HEK293 (cell line): ENCODE results near the gene RASA1.

Source experiments
- CTCF ChIA-PET: fragments of 350-600 bp; formaldehyde crosslinking; extraction: SDS; loops from one replicate; lab custom pipeline; 2021; ENCODE audit warnings: antibody characterized with exemption; lab: Yijun Ruan, JAX
- POLR2A ChIA-PET: fragments of 300-600 bp; formaldehyde crosslinking; extraction: SDS; loops from one replicate; lab custom pipeline; 2020; ENCODE audit warnings: antibody characterized with exemption, inconsistent platforms; lab: Yijun Ruan, JAX
- H3K27ac ChIP-seq: fragments of 200-500 bp; sonication (Bioruptor generic); 2 replicates; pipeline ENCODE4 v1.5.1; 2014; ENCODE audit warnings: low read depth, low read length, control low read depth, inconsistent platforms; ENCODE audit errors: extremely low read depth
- H3K36me3 ChIP-seq, 2 experiments: fragments of 200-500 bp in 1 of 2; sonication (Bioruptor generic) in 1 of 2; 1 replicate in 1 of 2; 2 replicates in 1 of 2; pipeline ENCODE4 v1.5.1; 2014 to 2017; ENCODE audit warnings: inconsistent platforms in 2 of 2, low read length in 2 of 2; ENCODE audit not compliant: control insufficient read depth in 2 of 2, insufficient read depth in 1 of 2
- H3K4me1 ChIP-seq: fragments of 200-500 bp; sonication (Bioruptor generic); 2 replicates; pipeline ENCODE4 v1.5.1; 2014; ENCODE audit warnings: mild to moderate bottlenecking, low read length, inconsistent platforms; ENCODE audit not compliant: control insufficient read depth, insufficient read depth
- H3K4me3 ChIP-seq: 2 replicates; pipeline ENCODE4 v1.5.1; 2011; ENCODE audit warnings: low read depth, mild to moderate bottlenecking, control low read depth, low read length, moderate library complexity
- H3K9me3 ChIP-seq: fragments of 200-500 bp; sonication (Bioruptor generic); 2 replicates; pipeline ENCODE4 v1.5.1; 2014; ENCODE audit warnings: low read depth, low read length, inconsistent platforms; ENCODE audit not compliant: control insufficient read depth, insufficient read depth
- EGR2 ChIP-seq: fragments of 450-650 bp; formaldehyde crosslinking; IDR thresholded peaks from 2 replicates; pipeline ENCODE4 v1.5.1; 2016; ENCODE audit warnings: low read depth, missing biosample characterization, missing genetic modification characterization
- INSM2 ChIP-seq: fragments of 450-650 bp; formaldehyde crosslinking; IDR thresholded peaks from 2 replicates; pipeline ENCODE4 v1.5.1; 2016; ENCODE audit warnings: missing biosample characterization, missing genetic modification characterization
- MYNN ChIP-seq: fragments of 450-650 bp; formaldehyde crosslinking; IDR thresholded peaks from 2 replicates; pipeline ENCODE4 v1.5.1; 2016; ENCODE audit warnings: missing biosample characterization, missing genetic modification characterization, borderline replicate concordance
- ZBTB44 ChIP-seq: fragments of 450-650 bp; IDR thresholded peaks from 2 replicates; pipeline ENCODE4 v1.5.1; 2018; ENCODE audit warnings: missing biosample characterization, mild to moderate bottlenecking, missing genetic modification characterization
- ZBTB7A ChIP-seq: fragments of 450-650 bp; formaldehyde crosslinking; IDR thresholded peaks from 2 replicates; pipeline ENCODE4 v1.5.1; 2016; ENCODE audit warnings: low read depth, missing biosample characterization, missing genetic modification characterization
- ZNF311 ChIP-seq: fragments of 450-650 bp; formaldehyde crosslinking; IDR thresholded peaks from 2 replicates; pipeline ENCODE4 v1.5.1; 2017; ENCODE audit warnings: missing biosample characterization, missing genetic modification characterization, borderline replicate concordance
- ZNF335 ChIP-seq: fragments of 450-650 bp; formaldehyde crosslinking; conservative IDR thresholded peaks from 2 replicates; pipeline ENCODE4 v1.5.1; 2016; ENCODE audit warnings: missing biosample characterization, missing genetic modification characterization
- ZNF354C ChIP-seq: fragments of 450-650 bp; formaldehyde crosslinking; IDR thresholded peaks from 2 replicates; pipeline ENCODE4 v1.5.1; 2016; ENCODE audit warnings: missing biosample characterization, missing genetic modification characterization, low read depth, borderline replicate concordance
- ZNF449 ChIP-seq: fragments of 450-650 bp; formaldehyde crosslinking; IDR thresholded peaks from 2 replicates; pipeline ENCODE4 v1.5.1; 2017; ENCODE audit warnings: missing biosample characterization, mild to moderate bottlenecking, missing genetic modification characterization, moderate library complexity
- ZNF561 ChIP-seq: fragments of 450-650 bp; IDR thresholded peaks from 2 replicates; pipeline ENCODE4 v1.5.1; 2018; ENCODE audit warnings: missing biosample characterization, missing genetic modification characterization, borderline replicate concordance
- ZNF580 ChIP-seq: fragments of 450-650 bp; formaldehyde crosslinking; IDR thresholded peaks from 2 replicates; pipeline ENCODE4 v1.5.1; 2016; ENCODE audit warnings: missing biosample characterization, missing genetic modification characterization
- ZNF610 ChIP-seq: fragments of 450-650 bp; formaldehyde crosslinking; IDR thresholded peaks from 2 replicates; pipeline ENCODE4 v1.5.1; 2016; ENCODE audit warnings: missing biosample characterization, missing genetic modification characterization, borderline replicate concordance
- ZNF621 ChIP-seq: fragments of 450-650 bp; formaldehyde crosslinking; IDR thresholded peaks from 2 replicates; pipeline ENCODE4 v1.5.1; 2017; ENCODE audit warnings: missing biosample characterization, missing genetic modification characterization
- ZNF670 ChIP-seq: fragments of 450-650 bp; formaldehyde crosslinking; IDR thresholded peaks from 2 replicates; pipeline ENCODE4 v1.5.1; 2016; ENCODE audit warnings: missing biosample characterization, missing genetic modification characterization, low read depth
- ZNF747 ChIP-seq: fragments of 450-650 bp; formaldehyde crosslinking; IDR thresholded peaks from 2 replicates; pipeline ENCODE4 v1.5.1; 2016; ENCODE audit warnings: missing biosample characterization, missing genetic modification characterization
- ZSCAN16 ChIP-seq: fragments of 450-650 bp; formaldehyde crosslinking; IDR thresholded peaks from 2 replicates; pipeline ENCODE4 v1.5.1; 2016; ENCODE audit warnings: missing biosample characterization, missing genetic modification characterization
- TF ChIP-seq, protein P1 (sequence below): fragments of 450-650 bp; formaldehyde crosslinking; IDR thresholded peaks from 2 replicates; pipeline ENCODE4 v1.5.1; 2016; ENCODE audit warnings: missing biosample characterization, missing genetic modification characterization
- TF ChIP-seq, protein P2 (sequence below): fragments of 450-650 bp; formaldehyde crosslinking; IDR thresholded peaks from 2 replicates; pipeline ENCODE4 v1.5.1; 2016; ENCODE audit warnings: missing biosample characterization, missing genetic modification characterization

RASA1 gene

GRCh38 chr5:87421307-87421706 is 153.6 kb downstream of the RASA1 start:
- no peak overlapping the region for H3K27ac ChIP-seq
- H3K4me1 ChIP-seq = no peaks in the 10 kb centered on the region
- TF ChIP-seq, protein P1, sequence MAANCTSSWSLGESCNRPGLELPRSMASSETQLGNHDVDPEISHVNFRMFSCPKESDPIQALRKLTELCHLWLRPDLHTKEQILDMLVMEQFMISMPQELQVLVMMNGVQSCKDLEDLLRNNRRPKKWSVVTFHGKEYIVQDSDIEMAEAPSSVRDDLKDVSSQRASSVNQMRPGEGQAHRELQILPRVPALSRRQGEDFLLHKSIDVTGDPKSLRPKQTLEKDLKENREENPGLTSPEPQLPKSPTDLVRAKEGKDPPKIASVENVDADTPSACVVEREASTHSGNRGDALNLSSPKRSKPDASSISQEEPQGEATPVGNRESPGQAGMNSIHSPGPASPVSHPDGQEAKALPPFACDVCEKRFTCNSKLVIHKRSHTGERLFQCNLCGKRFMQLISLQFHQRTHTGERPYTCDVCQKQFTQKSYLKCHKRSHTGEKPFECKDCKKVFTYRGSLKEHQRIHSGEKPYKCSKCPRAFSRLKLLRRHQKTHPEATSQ (tag by site-specific recombination) = no peak
- TF ChIP-seq ZBTB44 (tag by site-specific recombination) (no peak), ZNF449 (no peak), INSM2 (tag by site-specific recombination) (no peak), ZNF610 (no peak), ZSCAN16 (tag by site-specific recombination) (no peak), ZNF561 (tag by site-specific recombination) (no peak), ZNF621 (tag by site-specific recombination) (no peak), ZNF580 (tag by site-specific recombination) (no peak), ZNF354C (tag by site-specific recombination) (no peak), ZNF670 (tag by site-specific recombination) (no peak), ZNF747 (tag by site-specific recombination) (no peak), EGR2 (no peak), ZNF335 (no peak), ZNF311 (tag by site-specific recombination) (no peak), ZBTB7A (tag by site-specific recombination) (no peak)
- TF ChIP-seq, protein P2, sequence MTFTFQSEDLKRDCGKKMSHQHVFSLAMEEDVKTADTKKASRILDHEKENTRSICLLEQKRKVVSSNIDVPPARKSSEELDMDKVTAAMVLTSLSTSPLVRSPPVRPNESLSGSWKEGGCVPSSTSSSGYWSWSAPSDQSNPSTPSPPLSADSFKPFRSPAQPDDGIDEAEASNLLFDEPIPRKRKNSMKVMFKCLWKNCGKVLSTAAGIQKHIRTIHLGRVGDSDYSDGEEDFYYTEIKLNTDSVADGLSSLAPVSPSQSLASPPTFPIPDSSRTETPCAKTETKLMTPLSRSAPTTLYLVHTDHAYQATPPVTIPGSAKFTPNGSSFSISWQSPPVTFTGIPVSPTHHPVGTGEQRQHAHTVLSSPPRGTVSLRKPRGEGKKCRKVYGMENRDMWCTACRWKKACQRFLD = no peak
- no peaks in the 10 kb centered on the region for H3K9me3 ChIP-seq
- CTCF ChIA-PET = interaction anchor here (1.5 to 1.7 kb wide), 2 partner anchors 360 to 1270 kb away, joined by 3 to 4 read pairs; no protein-coding TSS in a partner anchor
- POLR2A ChIA-PET = no interaction called here
- no peak overlapping the region for H3K4me3 ChIP-seq
- no peaks in the 10 kb centered on the region for H3K36me3 ChIP-seq

GRCh38 chr5:87423755-87424154 is 156.1 kb downstream of the RASA1 start:
- ChIA-PET POLR2A (no interaction called here), CTCF (no interaction called here)
- Histone ChIP-seq H3K4me3 (no peak overlapping the region), H3K9me3 (no peaks in the 10 kb centered on the region), H3K27ac (no peak overlapping the region), H3K4me1 (no peaks in the 10 kb centered on the region), H3K36me3 (no peaks in the 10 kb centered on the region)
- TF ChIP-seq MYNN (tag by site-specific recombination) = no peak
